GM12865 (cell line): Measurements from ENCODE around the gene CCDC12.

Source experiments
- DNase-seq: peaks from one replicate; pipeline ENCODE4 v3.0.0; 2010; ENCODE audit warnings: low read depth
- H3K4me3 ChIP-seq: 2 replicates; pipeline ENCODE4 v1.5.1; 2011; ENCODE audit warnings: mild to moderate bottlenecking, low read depth, low read length, control low read depth
- CTCF ChIP-seq: IDR thresholded peaks from 2 replicates; pipeline ENCODE4 v1.5.1; 2011; ENCODE audit warnings: low read length, control low read depth, low read depth, inconsistent platforms; ENCODE audit not compliant: insufficient read depth; ENCODE audit errors: missing control alignments

Gene CCDC12

GRCh38 chr3:46901591-46902187 lies 74.9 kb downstream of the CCDC12 start:
- no peak for TF ChIP-seq CTCF
- no peak overlapping the region for H3K4me3 ChIP-seq
- no peak for DNase-seq

DNA sequence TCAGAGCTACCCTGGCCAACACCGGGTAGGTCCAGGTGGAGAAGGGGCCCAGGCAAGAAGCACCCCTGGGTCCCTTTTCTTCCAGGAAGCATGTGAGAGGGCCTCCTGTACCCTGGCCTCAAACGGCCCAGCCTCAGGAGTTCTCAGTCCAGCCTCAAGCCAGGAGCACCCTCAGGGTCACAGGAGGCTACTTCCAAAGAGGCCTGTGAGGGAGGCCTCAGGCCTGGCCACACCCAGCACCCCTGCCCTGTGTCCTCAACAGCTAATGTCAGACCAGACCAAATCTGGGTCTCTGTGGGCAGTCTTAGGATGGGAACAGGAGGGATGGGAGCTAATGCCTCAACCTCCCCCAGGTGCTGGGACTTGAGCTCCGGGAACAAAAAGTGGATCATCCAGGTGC lies 75.5 kb downstream of the CCDC12 start:
- no peak for DNase-seq
- no peak overlapping the region for H3K4me3 ChIP-seq
- TF ChIP-seq CTCF, result no peak

- no peak for TF ChIP-seq CTCF
- H3K4me3 ChIP-seq, result no peak overlapping the region
- no peak for DNase-seq
These were observed 76.2 kb downstream of the CCDC12 start for GRCh38 chr3:46900356-46900755.

DNA sequence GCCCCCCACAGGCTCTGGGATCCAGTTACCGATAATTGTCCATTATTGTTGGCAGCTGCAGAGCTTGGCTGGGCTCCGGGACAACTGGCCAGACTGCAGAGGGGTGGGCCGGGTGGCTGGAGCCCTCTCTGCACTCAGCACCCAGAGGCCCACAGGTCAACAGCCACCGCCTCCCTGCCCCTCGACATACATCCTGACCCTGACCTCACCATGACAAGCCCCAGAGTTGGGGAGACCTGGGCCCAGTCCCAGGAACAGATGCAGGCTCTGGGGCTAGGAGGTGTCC lies 76.6 kb downstream of the CCDC12 start:
- DNase-seq, result no peak
- TF ChIP-seq CTCF, result no peak

GRCh38 chr3:46899151-46900006 lies 77.2 kb downstream of the CCDC12 start:
- TF ChIP-seq CTCF, result no peak
- DNase-seq, result no peak
- no peak overlapping the region for H3K4me3 ChIP-seq

More for the DNA sequence above, 76.6 kb downstream of the CCDC12 start:
- H3K4me3 ChIP-seq, result no peak overlapping the region

- no peak for DNase-seq
- no peak overlapping the region for H3K4me3 ChIP-seq
These were observed 78.0 kb downstream of the CCDC12 start for GRCh38 chr3:46898321-46899150.

More at GRCh38 chr3:46898321-46899150, 78.0 kb downstream of the CCDC12 start:
- TF ChIP-seq CTCF, result no peak
